ENCODE measurements around the gene GPRC5A.

DNA sequence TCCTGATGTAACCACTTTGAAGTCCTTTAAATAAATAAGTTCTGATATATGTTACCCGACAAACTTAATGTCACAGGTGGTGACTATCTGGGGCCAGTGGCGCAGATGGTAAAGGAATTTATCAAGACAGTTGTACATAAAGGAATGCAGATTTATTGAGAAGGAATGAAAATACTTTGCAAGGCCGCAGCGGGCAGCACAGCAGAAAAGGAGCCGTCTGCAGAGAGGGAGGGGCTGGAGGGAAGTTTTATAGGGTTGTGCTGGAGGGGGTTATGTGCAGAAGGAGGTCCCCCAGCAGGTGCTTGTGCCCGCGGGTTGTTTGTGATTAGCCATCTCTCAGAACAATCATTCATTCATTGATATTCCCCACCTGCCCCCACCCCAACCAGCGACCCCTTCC lies 43.2 kb downstream of the GPRC5A start:
- TF ChIP-seq, protein P1, sequence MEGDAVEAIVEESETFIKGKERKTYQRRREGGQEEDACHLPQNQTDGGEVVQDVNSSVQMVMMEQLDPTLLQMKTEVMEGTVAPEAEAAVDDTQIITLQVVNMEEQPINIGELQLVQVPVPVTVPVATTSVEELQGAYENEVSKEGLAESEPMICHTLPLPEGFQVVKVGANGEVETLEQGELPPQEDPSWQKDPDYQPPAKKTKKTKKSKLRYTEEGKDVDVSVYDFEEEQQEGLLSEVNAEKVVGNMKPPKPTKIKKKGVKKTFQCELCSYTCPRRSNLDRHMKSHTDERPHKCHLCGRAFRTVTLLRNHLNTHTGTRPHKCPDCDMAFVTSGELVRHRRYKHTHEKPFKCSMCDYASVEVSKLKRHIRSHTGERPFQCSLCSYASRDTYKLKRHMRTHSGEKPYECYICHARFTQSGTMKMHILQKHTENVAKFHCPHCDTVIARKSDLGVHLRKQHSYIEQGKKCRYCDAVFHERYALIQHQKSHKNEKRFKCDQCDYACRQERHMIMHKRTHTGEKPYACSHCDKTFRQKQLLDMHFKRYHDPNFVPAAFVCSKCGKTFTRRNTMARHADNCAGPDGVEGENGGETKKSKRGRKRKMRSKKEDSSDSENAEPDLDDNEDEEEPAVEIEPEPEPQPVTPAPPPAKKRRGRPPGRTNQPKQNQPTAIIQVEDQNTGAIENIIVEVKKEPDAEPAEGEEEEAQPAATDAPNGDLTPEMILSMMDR (IDR thresholded peaks at IDR 0.05), result no peak
- TF ChIP-seq POLR2A (IDR thresholded peaks at IDR 0.05), result no peak
